Germinal center (tissue), 1 donor: Measurements from ENCODE around the gene PARG.
"Not testable (repeated sequence)": the region's sequence is repeated elsewhere in the genome, so short reads cannot be mapped to it uniquely, and the experiment has no call there.

Experiments used
- DNase-seq: peaks from one replicate; pipeline ENCODE4 v3.0.0; 2012; ENCODE audit warnings: mixed read lengths, low spot score

Gene PARG

GRCh38 chr10:49903829-49904228 lies 38.0 kb downstream of the PARG start:
- not testable (repeated sequence) for DNase-seq

GRCh38 chr10:49900406-49900805 lies 41.4 kb downstream of the PARG start:
- DNase-seq: not testable (repeated sequence)

GRCh38 chr10:49899999-49900398 lies 41.8 kb downstream of the PARG start:
- not testable (repeated sequence) for DNase-seq

GRCh38 chr10:49890025-49890424 lies 51.8 kb downstream of the PARG start:
- DNase-seq: not testable (repeated sequence)

- not testable (repeated sequence) for DNase-seq
Measured at GRCh38 chr10:49884739-49885331, 57.0 kb downstream of the PARG start.

GRCh38 chr10:49883852-49884251 lies 58.0 kb downstream of the PARG start:
- not testable (repeated sequence) for DNase-seq

- DNase-seq: not testable (repeated sequence)
Measured at GRCh38 chr10:49882327-49882726, 59.5 kb downstream of the PARG start.

- DNase-seq: not testable (repeated sequence)
Measured at GRCh38 chr10:49872740-49873139, 69.1 kb downstream of the PARG start.

GRCh38 chr10:49871462-49871861 lies 70.4 kb downstream of the PARG start:
- DNase-seq: not testable (repeated sequence)

- DNase-seq: not testable (repeated sequence)
Measured at GRCh38 chr10:49859933-49860332, 81.9 kb downstream of the PARG start.

GRCh38 chr10:49858697-49859382 lies 83.0 kb downstream of the PARG start:
- not testable (repeated sequence) for DNase-seq

- not testable (repeated sequence) for DNase-seq
Measured at GRCh38 chr10:49849520-49849919, 92.3 kb downstream of the PARG start.

- no peak for DNase-seq
Measured at GRCh38 chr10:49844775-49845595, 96.8 kb downstream of the PARG start.

GRCh38 chr10:49842333-49842628 lies 99.5 kb downstream of the PARG start:
- not testable (repeated sequence) for DNase-seq

- no peak for DNase-seq
Measured at GRCh38 chr10:49841615-49842332, 100.1 kb downstream of the PARG start.

GRCh38 chr10:49837685-49838084 lies 104.1 kb downstream of the PARG start:
- no peak for DNase-seq

- DNase-seq: no peak
Measured at GRCh38 chr10:49837051-49837478, 104.8 kb downstream of the PARG start.

GRCh38 chr10:49834976-49835375 lies 106.9 kb downstream of the PARG start:
- no peak for DNase-seq

- DNase-seq: no peak
Measured at GRCh38 chr10:49834201-49834600, 107.6 kb downstream of the PARG start.

GRCh38 chr10:49833168-49833567 lies 108.7 kb downstream of the PARG start:
- DNase-seq: no peak

- no peak for DNase-seq
Measured at GRCh38 chr10:49831352-49832035, 110.3 kb downstream of the PARG start.

GRCh38 chr10:49830846-49831245 lies 111.0 kb downstream of the PARG start:
- DNase-seq: no peak
